GM21723 (cell line): ENCODE data around the gene MAP3K3.
"Not testable (repeated sequence)": the region's sequence is repeated elsewhere in the genome, so short reads cannot be mapped to it uniquely, and the experiment has no call there.

Experiments used
- ATAC-seq: cut with Tn5 transposase; IDR thresholded peaks from one replicate; pipeline ENCODE4 v1.9.1; 2021; ENCODE audit warnings: mild to moderate bottlenecking, moderate library complexity; ENCODE audit not compliant: unreplicated experiment

MAP3K3 gene

DNA sequence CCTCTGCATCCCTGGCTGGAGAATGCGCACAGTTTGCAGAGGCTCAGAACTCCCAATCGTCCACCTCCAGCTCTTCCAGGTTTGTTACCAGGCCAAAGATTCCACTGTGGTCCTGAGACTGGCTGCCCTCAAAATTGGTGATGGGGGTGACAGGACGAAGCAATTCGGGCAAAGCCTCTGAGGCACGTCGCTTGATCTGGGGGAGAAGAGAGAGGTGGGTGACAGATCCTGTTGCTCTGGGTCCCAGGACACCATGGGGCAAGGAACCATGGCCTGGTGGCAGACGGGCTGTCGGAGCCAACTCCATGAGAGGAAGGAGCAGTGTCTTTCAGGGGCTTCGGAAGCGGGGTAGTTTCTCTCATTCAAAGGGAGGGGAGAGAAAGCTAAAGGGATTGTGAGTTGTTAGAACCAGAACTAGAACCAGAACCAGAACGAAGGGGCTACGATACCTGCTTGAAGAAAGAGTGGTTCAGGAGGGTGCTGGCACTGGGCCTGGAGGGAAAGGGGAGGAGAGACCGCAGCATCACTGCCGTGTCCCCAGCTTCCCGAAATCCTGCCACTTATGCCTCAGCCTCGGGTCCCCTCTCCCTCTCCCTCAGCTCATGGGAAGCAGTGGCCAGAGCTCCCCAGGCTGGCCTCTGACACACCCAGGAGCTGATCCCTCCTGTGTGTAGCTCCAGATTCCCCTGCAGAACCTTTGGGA lies 81.5 kb downstream of the MAP3K3 start:
- no peak for ATAC-seq

DNA sequence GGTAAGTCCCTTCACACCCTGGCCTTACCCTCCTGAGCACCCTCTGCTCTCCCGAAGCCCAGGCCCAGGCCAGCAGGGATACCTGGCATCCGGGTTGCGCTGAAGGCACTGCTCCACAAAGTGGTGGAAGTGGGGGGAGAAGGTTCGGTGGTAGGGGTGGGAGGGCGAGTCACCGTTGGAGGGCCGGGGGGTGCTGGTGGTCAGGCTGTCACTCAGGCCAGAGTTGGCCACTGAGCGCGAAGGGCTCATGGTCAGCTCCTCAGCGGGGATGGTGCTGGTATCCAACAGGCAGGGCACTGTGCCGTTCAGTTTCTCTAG lies 82.0 kb downstream of the MAP3K3 start:
- no peak for ATAC-seq

GRCh38 chr17:63704836-63705235 lies 82.6 kb downstream of the MAP3K3 start:
- no peak for ATAC-seq

DNA sequence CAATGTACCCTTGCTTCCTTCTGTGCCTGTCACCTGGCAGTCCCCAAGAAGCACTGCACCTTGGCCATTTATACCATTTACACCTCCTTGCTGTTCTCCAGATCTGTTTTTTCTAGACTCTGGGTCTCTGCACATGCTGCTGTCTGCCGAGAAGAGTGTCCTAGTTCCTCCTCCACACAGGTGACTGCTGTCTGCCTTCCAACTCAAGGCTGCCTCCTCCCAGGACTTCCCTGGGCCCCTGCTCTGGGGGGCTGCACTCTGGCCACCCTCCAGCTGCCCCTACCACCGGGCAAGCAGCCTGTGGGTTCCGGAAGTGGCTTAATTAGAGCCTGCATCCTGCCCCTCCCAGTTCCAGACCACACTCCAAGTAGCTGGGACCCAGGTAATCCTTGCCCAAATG lies 83.4 kb downstream of the MAP3K3 start:
- ATAC-seq: no peak

- ATAC-seq: no peak
Measured at GRCh38 chr17:63706336-63707082, 84.3 kb downstream of the MAP3K3 start.

GRCh38 chr17:63707151-63707550 lies 84.9 kb downstream of the MAP3K3 start:
- ATAC-seq: no peak

GRCh38 chr17:63709110-63709509 lies 86.9 kb downstream of the MAP3K3 start:
- no peak for ATAC-seq

DNA sequence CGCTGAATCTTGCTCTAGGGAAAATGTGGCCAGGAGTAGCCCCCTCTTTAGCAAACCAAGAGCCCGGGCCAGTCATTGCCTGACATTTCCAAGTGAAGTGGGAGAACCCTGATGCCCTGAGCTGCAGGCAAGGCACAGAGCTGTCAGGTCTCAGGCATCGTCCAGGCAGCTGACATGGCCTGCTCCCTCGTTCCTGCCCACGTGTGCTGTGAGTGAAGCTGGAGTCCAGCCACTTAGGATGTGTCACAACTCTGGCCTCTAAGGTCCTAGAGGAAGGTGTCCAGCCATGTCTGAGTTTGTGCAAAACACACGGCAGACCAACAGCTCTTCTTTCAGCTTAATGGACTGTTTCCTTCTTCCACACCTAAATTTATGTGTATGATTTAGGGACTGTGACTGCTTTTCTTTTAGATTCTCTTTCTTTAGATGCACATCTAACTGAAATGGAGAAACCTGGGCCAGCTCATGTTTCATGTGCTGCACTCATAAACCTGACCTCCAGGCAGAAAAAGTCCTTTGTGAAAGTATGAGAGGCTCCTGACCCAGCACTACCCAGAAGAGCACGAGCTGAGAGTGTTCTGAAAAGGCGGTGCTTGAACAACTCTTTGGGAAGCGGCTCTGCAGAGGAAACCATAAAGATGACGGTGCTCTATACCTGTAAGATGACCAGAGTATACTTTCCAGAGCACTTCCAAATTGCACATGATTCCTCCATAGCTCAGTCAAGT lies 92.5 kb downstream of the MAP3K3 start:
- ATAC-seq: no peak

DNA sequence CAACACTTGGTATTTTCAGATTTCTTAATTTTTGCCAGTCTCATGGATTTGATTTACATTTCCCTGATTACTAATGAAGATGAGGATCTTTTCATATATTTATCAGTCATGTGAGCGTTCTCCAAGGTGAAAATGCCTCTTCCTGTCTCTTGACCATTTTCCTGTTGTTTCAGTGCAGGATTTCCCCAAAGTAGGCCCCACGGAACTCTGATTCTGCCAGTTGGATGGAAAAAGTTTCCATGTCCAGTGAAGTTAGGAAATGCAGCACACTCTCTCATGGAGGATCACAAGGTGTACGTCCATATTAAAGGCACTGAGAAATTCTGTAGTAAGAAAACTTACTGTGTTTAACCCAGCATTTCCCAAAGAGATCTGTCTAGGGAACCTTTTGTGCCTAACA lies 94.2 kb downstream of the MAP3K3 start:
- no peak for ATAC-seq

DNA sequence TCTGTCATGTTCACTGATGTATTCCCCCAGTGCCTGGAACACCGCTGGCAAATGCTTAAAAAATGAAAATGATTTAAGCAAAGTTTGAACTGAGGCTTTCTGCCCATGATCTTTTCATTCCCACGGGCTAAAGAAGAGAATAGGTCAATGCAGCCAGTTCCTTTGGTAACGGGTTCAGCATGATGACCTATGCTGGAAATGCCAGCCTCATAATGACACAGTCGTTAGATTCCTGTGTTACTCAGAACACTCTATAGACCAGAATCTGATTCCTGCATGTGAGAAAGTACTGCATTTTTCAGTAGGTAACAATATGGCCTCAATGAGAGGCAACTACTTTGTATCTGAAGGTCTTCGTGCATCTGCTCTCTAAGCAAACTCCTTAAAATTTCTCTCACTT lies 96.8 kb downstream of the MAP3K3 start:
- no peak for ATAC-seq

DNA sequence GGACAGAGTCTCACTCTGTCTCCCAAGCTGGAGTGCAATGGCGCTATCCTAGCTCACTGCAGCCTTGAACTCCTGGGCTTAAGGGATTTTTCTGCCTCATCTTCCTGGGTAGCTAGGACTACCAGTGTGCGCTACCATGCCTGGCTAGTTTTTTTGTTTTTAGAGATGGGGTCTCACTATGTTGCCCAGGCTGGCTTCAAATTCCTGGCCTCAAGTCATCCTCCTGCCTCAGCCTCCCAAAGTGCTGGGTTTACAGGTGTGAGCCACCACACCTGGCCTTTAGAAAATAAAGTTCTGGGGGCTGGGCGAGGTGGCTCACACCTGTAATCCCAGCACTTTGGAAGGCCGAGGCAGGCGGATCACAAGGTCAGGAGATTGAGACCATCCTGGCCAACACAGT lies 98.0 kb downstream of the MAP3K3 start:
- not testable (repeated sequence) for ATAC-seq

GRCh38 chr17:63722403-63722802 lies 100.2 kb downstream of the MAP3K3 start:
- no peak for ATAC-seq

DNA sequence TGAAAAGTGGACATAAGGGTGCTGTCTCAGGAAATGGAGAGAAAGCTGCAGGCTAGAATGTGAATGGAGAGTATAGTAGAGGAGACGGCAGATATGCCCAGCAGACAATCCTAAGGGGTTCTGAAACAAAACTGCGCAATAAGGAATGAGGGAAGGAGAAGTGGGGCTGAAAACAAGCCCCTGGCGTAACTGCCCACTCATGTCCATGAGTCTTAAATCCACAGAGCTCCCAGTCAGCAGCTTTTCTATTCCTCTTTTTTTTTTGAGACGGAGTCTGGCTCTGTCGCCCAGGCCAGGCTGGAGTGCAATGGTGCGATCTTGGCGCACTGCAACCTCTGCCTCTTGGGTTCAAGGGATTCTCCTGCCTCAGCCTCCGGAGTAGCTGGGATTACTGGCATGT lies 113.5 kb downstream of the MAP3K3 start:
- ATAC-seq: no peak

GRCh38 chr17:63740464-63741142 lies 118.4 kb downstream of the MAP3K3 start:
- no peak for ATAC-seq

DNA sequence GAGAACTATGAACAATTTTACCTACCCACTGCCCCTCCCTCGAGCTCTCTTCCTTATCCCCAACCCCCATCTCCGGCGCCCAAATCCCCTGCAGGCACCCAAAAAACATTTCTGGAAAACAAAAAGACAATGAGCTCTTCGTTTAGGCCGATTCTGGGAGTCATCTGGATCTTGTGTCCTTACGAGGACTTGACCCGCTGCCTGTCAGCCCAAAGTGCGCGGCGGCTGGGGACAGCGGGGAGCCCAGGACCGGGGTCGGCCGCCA lies 118.9 kb downstream of the MAP3K3 start:
- peak; percentile 4 for ATAC-seq

DNA sequence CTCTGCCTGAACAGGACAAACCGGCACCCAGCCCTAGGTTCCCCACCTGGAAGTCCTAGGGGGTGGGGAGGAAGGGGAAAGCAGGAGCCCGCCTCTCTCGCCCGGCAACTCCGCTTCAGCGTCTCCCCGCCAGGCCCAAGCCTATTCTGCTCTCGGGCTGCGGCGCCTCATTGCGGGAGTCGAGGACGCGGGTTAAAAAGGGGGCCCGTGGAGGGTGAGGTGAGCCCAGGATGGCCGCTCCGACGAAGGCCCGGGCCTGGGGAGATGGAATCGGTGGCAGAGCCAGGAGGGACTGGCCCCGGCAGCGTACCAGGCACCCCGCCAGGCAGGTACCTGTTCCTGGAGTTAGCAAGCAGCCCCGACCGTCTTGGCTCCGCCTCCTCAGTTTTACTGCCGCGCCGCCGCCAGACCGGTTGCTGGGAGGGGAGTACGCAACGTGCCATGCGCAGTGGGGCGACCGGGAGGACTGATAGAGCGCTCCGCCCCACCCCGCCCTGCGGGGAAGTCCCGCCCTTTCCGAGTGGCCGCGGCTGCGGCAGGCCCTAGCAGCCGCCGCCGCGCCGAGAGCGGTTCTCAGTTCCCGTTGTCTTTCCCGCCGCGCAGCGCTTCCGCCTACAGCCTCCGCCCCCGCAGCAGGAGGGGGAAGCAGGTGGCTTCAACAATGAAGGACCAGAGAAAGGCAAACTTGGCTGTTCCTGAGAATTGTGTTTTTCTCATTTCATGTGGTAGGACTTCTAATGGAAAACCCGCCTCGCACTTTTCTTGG lies 119.4 kb downstream of the MAP3K3 start, which contains the start of gene STRADA:
Gene STRADA (minus strand): TSS at position 392 of the 766 bp plus-strand sequence. CDS start 13,430 bp downstream, outside the sequence.
- peak; percentile 84 for ATAC-seq
